IPS DF 4.7 (cell line): ENCODE measurements around the gene ASPG.

Source experiments
- DNase-seq: peaks from one replicate; pipeline ENCODE4 v3.0.0-alpha.2; 2013; ENCODE audit warnings: low spot score; ENCODE audit errors: extremely low read depth

The ASPG gene

DNA sequence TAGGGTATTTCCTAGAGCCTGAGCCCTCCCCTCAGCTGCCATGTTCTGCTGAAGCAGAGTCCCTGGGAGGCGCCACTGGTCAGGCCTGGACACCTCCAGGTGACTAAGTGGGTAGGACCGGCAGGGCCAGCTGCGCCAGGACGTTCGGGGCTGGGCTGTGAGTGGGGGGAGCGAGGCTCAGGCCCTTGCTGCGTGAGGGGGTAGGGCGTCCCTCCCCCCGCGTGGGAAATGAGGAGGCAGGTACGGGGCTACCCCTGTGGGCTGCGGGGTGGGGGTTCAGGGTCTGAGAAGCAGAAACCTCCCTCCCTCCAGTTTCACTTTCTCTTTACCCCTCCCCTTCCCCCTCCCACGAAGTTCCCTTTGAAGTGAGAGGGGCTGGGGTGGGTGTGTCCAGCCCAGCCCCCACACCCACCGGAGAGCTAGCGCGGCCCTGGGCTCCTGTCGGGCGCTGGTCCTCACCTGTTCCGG lies 30.8 kb downstream of the ASPG start:
- DNase-seq = no peak

GRCh38 chr14:104116756-104117340 lies 31.3 kb downstream of the ASPG start:
- no peak for DNase-seq

DNA sequence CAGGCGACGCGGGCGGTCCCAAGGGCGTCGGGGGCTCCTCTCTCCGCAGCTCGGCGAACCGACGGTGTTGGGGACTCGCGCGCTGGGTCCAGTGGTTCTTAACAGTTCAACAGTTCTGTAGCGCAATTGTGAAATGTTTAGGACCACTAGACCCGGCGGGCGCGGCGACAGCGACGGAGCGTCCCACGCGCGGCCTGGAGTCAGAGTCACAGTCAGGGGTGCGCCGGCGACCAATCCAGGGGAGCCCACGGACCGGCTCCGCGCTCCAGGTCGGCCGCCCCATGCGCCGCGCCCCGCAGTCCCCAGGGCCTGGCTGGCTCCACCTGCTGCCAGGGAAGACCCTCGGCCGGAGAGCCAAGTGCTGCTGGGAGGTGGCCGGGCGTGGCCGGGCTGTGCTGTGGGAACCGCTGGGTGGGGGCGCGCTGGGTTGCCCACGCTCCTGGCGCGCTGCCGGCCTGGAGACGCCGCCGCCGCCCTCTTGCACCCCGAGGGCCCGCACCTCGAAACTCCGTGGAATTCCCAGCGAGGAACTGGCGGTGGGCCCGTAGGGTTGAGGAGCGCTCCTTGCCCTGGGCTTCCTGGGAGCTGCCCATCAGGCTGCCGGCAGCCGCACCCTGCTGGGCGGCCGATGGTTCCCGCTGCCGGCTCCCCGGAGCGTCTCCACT lies 32.0 kb downstream of the ASPG start:
- DNase-seq = no peak

DNA sequence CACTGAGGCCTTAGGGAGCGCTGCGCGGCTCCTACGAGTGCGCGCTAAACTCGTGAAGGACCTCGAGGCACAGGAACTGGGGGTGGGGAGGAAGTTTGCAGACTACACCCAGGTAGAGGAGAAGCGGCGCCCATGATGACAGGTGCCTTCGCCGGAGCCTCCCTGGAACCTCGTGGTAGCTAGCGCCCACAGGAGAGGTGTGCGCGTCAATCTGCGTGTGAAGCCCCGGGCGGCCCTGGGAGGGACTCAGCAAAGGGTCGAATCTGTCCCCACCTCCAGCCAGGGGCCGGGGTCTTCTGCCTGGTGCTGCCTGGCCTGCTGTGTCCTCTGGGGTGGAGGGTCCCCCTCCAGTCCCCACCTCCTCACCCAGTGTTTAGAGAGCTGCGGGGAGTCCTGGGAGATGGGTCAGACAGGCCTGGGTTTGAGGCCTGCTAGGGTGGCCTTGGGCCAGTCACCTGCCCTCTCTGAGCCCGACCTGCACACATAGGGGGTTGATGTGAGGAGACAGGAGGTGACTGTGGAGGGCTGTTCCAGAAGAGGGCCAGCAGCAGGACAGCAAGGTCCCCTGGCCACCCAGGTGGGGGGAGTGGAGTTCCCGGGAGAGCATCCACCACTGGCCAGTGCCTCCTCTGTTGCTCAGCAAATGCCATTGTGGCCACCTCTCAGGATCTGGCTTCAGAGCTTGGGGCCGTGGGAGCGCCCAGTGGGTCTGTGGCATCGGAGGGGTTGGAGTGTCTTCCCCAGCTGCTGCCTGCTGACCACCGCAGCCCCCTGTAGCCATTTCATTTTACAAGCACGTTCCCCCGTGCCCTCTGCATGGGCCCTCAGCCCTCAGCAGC lies 32.7 kb downstream of the ASPG start:
- no peak for DNase-seq

DNA sequence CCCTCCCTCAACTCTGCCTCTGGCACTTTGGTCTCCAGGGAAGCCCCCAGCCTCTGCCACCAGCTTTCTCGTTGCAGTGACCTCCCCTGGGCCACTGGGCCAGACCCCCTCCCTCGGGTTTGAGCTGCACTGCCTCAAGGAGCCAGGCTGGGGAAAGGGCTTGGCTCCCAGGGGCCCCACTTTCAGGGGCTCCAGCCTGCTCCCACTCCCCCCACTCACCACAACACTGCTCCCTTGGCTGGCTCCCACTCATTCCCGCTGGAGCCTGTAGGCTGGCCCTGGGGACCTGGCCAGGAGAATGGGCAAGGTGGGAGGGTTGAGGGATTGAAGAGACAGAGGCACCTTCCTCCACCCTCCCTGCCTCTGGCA lies 33.6 kb downstream of the ASPG start:
- DNase-seq = no peak

GRCh38 chr14:104119488-104120251 lies 34.2 kb downstream of the ASPG start:
- no peak for DNase-seq

DNA sequence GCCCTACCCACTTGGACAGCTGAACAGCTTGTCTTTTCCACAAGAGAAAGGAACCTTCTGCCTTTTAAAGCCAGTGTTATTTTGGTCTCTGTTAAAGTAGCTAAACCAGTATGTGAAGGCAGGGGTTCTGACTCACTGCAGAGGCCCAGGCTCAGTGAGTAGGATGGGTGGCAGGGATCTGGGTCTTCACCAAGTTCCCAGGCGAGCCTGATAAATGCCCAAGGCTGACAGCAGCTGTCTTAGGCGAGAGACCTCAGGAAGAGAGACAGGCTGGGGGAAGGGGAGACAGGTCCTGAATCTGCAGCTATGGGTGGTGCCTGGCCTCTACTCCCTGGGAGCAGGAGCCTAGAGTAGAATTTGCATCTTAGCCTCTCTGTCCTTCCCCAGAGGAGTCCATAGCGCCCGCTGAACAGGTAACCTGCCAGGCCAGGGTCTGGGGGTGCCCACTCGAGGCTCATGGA lies 34.8 kb downstream of the ASPG start:
- DNase-seq = no peak

DNA sequence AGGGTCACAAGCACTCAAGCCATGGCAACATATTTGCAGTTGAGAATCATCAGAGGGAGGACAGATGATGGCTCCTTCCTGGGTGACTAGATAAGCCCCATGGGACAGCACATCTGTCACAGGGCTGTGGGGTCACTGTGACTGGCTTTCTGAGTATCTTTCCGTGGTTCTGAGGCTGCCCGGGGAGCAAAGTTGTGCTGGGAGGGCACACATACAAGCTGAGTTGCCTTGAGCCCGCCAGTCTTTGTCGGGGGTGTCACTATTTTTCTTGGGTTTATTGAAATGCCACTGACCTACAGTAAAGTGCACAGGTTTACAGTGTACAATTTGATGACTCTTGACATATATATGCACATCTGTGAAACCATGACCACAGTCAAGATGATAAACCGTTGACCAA lies 35.6 kb downstream of the ASPG start:
- no peak for DNase-seq

DNA sequence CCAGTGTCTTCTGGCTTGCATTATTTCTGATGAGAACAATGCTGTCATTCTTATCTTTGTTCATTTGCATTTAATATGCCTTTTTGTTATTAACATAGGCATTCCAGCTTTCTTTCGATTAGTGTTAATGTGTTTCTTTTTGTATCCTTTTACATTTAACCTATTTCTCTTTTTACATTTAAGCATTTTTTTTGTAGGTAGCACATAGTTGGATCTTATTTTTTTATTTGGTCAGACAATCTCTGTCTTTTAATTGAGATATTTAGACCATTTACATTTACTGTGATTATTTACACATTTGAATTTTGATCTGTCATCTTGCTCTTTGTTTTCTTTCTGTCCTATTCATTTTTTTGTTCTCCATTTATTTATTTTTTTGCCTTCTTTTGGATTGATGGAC lies 38.4 kb downstream of the ASPG start:
- DNase-seq = no peak

- DNase-seq = no peak
Measured at GRCh38 chr14:104125011-104125410, 39.5 kb downstream of the ASPG start.

GRCh38 chr14:104126753-104127152 lies 41.3 kb downstream of the ASPG start:
- no peak for DNase-seq

GRCh38 chr14:104128981-104129380 lies 43.5 kb downstream of the ASPG start:
- no peak for DNase-seq

DNA sequence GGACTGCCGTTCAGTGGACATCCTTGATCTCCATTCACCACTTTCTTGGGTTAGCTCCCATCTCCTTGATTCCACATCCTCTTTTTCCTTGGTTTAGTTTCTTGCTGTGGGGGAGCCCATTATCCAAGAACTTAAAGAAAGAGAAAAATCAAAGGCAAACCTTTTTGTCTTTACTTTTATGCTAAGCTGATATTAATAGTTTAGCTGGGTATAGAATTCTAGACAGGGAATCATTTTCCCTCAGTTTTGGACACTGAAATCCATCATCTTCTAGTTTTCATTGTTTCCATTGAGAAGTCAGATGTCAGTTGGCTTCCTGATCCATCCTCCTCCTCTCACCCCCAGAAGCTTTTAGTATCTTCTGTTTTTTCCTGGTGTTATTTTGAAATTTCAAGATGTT lies 44.1 kb downstream of the ASPG start:
- no peak for DNase-seq

GRCh38 chr14:104130974-104131651 lies 45.6 kb downstream of the ASPG start:
- no peak for DNase-seq

DNA sequence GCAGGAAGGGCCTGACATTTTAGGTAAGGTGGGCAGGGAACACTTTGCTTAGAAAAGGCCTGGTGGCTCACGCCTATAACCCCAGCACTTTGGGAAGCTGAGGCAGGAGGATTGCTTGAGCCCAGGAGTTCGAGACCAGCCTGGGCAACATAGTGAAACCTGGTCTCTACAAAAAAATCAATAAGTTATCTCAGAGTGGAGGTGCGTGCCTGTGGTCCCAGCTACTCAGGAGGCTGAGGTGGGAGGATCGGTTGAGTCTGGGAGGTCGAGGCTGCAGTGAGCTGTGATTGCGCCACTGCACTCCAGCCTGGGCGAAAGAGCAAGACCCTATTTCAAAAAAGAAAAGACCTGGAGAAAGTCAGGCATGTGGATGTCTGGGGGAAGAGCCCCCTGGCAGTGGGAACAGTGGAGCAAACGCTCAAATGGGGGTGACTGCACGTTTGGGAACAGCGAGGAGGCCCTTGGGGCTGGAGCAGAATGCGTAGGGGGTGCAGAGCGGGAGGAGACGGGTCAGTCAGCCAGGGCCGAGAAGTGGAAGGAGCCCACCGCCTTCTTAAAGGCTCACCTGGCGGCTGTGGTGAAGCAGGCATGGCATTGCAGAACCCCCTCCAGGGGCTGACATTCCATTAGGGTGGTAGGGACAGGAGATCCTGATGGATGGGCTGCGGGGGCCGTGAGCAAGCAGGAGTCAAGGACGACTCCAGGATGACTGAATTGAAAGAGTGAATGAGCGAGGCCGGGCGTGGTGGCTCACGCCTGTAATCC lies 46.6 kb downstream of the ASPG start:
- DNase-seq = no peak

DNA sequence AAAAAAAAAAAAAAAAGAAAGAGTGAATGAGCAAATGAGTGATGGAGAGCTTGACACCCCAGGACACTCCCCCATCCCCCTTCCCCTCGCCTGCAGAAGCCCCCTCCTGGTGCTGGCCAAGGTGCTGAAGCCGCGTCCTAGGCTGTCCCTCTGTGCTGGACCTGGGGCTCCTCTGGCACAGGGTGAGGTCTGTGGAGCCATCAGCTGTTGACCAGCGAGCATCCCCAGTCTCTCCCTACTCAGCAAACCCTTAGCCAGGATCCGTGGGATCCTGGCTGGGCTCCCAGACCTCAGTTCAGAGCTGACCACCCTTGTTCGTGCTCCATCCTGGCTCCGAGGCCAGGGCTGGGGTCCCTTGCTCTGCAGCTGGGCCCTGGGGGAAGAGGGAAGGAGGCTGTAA lies 47.5 kb downstream of the ASPG start:
- no peak for DNase-seq

GRCh38 chr14:104133496-104133895 lies 48.0 kb downstream of the ASPG start:
- no peak for DNase-seq

DNA sequence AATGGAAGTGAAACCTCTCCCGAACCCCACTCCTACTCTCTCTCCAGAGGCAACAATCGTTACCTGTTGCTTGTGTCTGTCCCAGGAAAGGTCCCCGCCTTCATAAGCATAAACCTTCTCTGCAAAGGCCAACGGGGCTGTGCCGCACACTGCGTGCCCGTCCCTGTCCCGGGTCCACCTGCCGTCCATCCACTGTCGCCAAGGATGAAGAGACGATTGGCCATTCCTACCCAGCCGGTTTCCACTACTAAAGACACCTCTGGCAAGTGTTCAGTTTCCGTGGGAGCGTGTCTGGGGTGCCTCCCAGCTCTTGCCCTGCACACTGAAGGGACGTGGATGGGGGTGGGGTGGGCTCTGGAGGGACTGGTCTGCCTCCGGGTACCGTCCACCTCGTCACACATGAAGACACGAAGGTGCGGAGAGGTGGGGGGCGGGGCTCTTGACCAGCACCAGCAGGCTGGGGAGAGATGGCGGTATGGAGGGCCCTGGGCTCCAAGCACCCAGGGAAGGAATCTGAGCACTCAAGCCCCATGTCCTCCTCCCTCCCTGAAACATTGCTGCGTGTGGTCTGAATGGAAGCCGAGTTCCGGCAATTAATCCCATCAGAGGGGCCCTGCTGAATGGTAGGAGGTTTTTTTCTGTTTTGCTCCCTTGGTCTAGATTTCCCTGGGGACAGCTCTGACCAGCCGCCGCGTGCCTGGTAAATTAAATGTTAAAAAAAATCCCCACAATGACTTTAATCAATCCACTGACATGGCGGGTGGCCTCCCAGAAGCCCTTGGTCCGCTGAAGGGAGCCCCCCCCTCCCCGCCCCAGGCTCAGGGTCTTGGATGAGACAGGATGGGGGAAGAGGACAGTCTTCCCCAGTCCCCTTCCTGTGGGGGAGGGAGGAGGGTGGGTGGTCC lies 48.8 kb downstream of the ASPG start:
- DNase-seq = no peak
